Subcutaneous preadipocyte (primary cell): ENCODE results near the gene CMC2. TPM values are rescaled to one million over a fixed set of nuclear protein-coding genes. Genes with fewer than 3 reads are reported as not detected.

Source experiments
- total RNA-seq: library from RNA; depleted of rRNA; stranded (reverse); fragments of >200 nt; gene quantifications from 2 replicates; pipeline ENCODE4 v1.2.3, GENCODE V29; 2012

The CMC2 gene
- total RNA-seq: 25.7 and 26.0 TPM in 2 replicates

GRCh38 chr16:81006813-81007695 lies at the start of gene CMC2, which contains the start of gene CENPN:
TSS of gene CMC2 (minus strand) at chr16:81006885. CDS start at chr16:80997394, 9,491 bp downstream.
TSS of gene CENPN (plus strand) at chr16:81007214. CDS start at chr16:81011940, 4,726 bp downstream.

GRCh38 chr16:81035398-81035974 lies 28.8 kb upstream of the CMC2 start, which contains the start of gene ATMIN:
TSS of gene ATMIN (plus strand) at chr16:81035842. CDS start at chr16:81035871, 29 bp downstream.

Other genes with a start within 250 kb of the CMC2 start
- gene CDYL2, start 202.3 kb downstream of the CMC2 start, total RNA-seq: 3.3 and 5.1 TPM in 2 replicates
- gene CENPN, start 329 bp upstream of the CMC2 start, total RNA-seq: 51.1 and 60.8 TPM in 2 replicates
- 29.4 and 37.5 TPM in 2 replicates for gene ATMIN, start 29.0 kb upstream of the CMC2 start, total RNA-seq
- gene C16orf46, start 70.4 kb upstream of the CMC2 start, total RNA-seq: 0.59 and 1.1 TPM in 2 replicates
- gene GCSH, start 89.5 kb upstream of the CMC2 start, total RNA-seq: 22.3 and 25.0 TPM in 2 replicates
- gene BCO1, start 231.8 kb upstream of the CMC2 start, total RNA-seq: not detected in 2 replicates